Lower leg skin (tissue), 3 donors: ENCODE results near the gene C9orf43.
"Not testable (repeated sequence)": the region's sequence is repeated elsewhere in the genome, so short reads cannot be mapped to it uniquely, and the experiment has no call there.

Source experiments
- POLR2A ChIP-seq, 2 donors: fragments of 450-650 bp; IDR thresholded peaks; one replicate each; pipeline ENCODE4 v1.6.1; 2016 to 2017; ENCODE audit warnings: antibody characterized with exemption in 2 of 2, mild to moderate bottlenecking in 1 of 2, moderate library complexity in 1 of 2
- TF ChIP-seq, protein P1 (sequence below), 3 donors: fragments of 450-650 bp; IDR thresholded peaks; one replicate each; pipeline ENCODE4 v1.5.1; 2016; ENCODE audit warnings: antibody characterized with exemption in 3 of 3, mild to moderate bottlenecking in 3 of 3, moderate library complexity in 2 of 3

DNA sequence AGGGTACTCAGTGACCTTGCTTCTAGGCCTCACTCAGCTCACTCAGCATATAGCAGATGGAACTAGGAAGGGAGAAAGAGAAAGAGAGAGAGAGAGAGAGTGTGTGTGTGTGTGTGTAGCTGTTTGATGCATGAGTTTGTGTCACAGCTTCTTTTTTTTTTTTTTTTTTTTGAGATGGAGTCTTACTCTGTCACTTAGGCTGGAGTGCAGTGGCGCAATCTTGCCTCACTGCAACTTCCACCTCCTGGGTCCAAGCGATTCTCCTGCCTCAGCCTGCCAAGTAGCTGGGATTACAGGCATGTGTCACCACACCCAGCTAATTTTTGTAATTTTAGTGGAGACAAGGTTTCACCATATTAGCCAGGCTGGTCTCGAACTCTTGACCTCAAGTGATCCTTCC is 44.9 kb upstream of the C9orf43 start:
- TF ChIP-seq, protein P1, sequence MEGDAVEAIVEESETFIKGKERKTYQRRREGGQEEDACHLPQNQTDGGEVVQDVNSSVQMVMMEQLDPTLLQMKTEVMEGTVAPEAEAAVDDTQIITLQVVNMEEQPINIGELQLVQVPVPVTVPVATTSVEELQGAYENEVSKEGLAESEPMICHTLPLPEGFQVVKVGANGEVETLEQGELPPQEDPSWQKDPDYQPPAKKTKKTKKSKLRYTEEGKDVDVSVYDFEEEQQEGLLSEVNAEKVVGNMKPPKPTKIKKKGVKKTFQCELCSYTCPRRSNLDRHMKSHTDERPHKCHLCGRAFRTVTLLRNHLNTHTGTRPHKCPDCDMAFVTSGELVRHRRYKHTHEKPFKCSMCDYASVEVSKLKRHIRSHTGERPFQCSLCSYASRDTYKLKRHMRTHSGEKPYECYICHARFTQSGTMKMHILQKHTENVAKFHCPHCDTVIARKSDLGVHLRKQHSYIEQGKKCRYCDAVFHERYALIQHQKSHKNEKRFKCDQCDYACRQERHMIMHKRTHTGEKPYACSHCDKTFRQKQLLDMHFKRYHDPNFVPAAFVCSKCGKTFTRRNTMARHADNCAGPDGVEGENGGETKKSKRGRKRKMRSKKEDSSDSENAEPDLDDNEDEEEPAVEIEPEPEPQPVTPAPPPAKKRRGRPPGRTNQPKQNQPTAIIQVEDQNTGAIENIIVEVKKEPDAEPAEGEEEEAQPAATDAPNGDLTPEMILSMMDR (IDR thresholded peaks at IDR 0.05): not testable (repeated sequence)
- TF ChIP-seq POLR2A (IDR thresholded peaks at IDR 0.05): not testable (repeated sequence)
